GM19397 (cell line): ENCODE results near the gene LARP1.
"Not testable (repeated sequence)": the region's sequence is repeated elsewhere in the genome, so short reads cannot be mapped to it uniquely, and the experiment has no call there.

Experiments used
- ATAC-seq: cut with Tn5 transposase; IDR thresholded peaks from one replicate; pipeline ENCODE4 v1.9.1; 2021; ENCODE audit warnings: mild to moderate bottlenecking, moderate library complexity; ENCODE audit not compliant: unreplicated experiment

LARP1 gene

GRCh38 chr5:154820383-154820782 is 65.2 kb downstream of the LARP1 start:
- ATAC-seq: no peak

- ATAC-seq: not testable (repeated sequence)
Measured at GRCh38 chr5:154822896-154823295, 67.7 kb downstream of the LARP1 start.

GRCh38 chr5:154823605-154824004 is 68.4 kb downstream of the LARP1 start:
- no peak for ATAC-seq

GRCh38 chr5:154824070-154824469 is 68.9 kb downstream of the LARP1 start:
- no peak for ATAC-seq

GRCh38 chr5:154829181-154829588 is 74.0 kb downstream of the LARP1 start:
- no peak for ATAC-seq

- ATAC-seq: no peak
Measured at GRCh38 chr5:154829589-154830218, 74.5 kb downstream of the LARP1 start.

- no peak for ATAC-seq
Measured at GRCh38 chr5:154830219-154830595, 75.0 kb downstream of the LARP1 start.

- ATAC-seq: no peak
Measured at GRCh38 chr5:154830596-154830995, 75.4 kb downstream of the LARP1 start.

GRCh38 chr5:154831451-154831850 is 76.3 kb downstream of the LARP1 start:
- no peak for ATAC-seq

GRCh38 chr5:154832804-154833203 is 77.6 kb downstream of the LARP1 start:
- not testable (repeated sequence) for ATAC-seq

- no peak for ATAC-seq
Measured at GRCh38 chr5:154834053-154834452, 78.9 kb downstream of the LARP1 start.

- ATAC-seq: not testable (repeated sequence)
Measured at GRCh38 chr5:154835701-154836052, 80.5 kb downstream of the LARP1 start.

GRCh38 chr5:154836225-154836624 is 81.0 kb downstream of the LARP1 start:
- ATAC-seq: no peak

GRCh38 chr5:154837009-154837901 is 82.1 kb downstream of the LARP1 start:
- ATAC-seq: no peak

- no peak for ATAC-seq
Measured at GRCh38 chr5:154840435-154841272, 85.5 kb downstream of the LARP1 start.

GRCh38 chr5:154841273-154841661 is 86.1 kb downstream of the LARP1 start:
- ATAC-seq: no peak

GRCh38 chr5:154842689-154843530 is 87.7 kb downstream of the LARP1 start:
- no peak for ATAC-seq

- no peak for ATAC-seq
Measured at GRCh38 chr5:154844809-154845208, 89.6 kb downstream of the LARP1 start.

GRCh38 chr5:154849264-154849785 is 94.1 kb downstream of the LARP1 start:
- ATAC-seq: no peak

GRCh38 chr5:154849791-154850201 is 94.6 kb downstream of the LARP1 start:
- ATAC-seq: no peak
